ENCODE measurements around the gene FYN.

FYN gene

DNA sequence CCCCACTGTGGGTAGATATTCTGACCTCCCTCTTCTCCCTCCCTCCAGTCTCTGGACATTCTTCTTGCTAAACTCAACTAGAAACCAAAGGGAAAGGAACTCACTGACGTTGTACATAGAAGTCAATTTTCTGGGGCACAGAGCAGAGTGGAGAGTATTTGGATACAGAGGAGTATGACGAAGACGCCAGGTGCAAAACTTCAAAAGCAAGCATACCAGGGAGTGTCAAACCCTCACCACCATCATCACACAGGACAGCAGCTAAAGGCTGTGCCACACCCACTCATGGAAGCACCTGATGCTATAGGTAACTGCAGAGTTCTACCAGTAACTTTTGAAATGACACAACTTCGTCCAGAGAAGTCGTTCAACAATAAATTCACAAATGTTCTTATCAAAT lies 64.8 kb downstream of the FYN start:
- intact Hi-C loops (cut with DNase I; ENCODE audit: low total_unique reads): no loop called here
- no peaks in the 10 kb centered on the region for H3K27me3 ChIP-seq
- no peaks in the 10 kb centered on the region for H3K4me1 ChIP-seq
- H3K27ac ChIP-seq: no peak overlapping the region
- DNase-seq: no peak
- H3K36me3 ChIP-seq: no peaks in the 10 kb centered on the region
- H3K4me3 ChIP-seq: no peak overlapping the region
- no peaks in the 10 kb centered on the region for H3K9me3 ChIP-seq
- TF ChIP-seq, protein P1, sequence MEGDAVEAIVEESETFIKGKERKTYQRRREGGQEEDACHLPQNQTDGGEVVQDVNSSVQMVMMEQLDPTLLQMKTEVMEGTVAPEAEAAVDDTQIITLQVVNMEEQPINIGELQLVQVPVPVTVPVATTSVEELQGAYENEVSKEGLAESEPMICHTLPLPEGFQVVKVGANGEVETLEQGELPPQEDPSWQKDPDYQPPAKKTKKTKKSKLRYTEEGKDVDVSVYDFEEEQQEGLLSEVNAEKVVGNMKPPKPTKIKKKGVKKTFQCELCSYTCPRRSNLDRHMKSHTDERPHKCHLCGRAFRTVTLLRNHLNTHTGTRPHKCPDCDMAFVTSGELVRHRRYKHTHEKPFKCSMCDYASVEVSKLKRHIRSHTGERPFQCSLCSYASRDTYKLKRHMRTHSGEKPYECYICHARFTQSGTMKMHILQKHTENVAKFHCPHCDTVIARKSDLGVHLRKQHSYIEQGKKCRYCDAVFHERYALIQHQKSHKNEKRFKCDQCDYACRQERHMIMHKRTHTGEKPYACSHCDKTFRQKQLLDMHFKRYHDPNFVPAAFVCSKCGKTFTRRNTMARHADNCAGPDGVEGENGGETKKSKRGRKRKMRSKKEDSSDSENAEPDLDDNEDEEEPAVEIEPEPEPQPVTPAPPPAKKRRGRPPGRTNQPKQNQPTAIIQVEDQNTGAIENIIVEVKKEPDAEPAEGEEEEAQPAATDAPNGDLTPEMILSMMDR (IDR thresholded peaks at IDR 0.05): no peak

DNA sequence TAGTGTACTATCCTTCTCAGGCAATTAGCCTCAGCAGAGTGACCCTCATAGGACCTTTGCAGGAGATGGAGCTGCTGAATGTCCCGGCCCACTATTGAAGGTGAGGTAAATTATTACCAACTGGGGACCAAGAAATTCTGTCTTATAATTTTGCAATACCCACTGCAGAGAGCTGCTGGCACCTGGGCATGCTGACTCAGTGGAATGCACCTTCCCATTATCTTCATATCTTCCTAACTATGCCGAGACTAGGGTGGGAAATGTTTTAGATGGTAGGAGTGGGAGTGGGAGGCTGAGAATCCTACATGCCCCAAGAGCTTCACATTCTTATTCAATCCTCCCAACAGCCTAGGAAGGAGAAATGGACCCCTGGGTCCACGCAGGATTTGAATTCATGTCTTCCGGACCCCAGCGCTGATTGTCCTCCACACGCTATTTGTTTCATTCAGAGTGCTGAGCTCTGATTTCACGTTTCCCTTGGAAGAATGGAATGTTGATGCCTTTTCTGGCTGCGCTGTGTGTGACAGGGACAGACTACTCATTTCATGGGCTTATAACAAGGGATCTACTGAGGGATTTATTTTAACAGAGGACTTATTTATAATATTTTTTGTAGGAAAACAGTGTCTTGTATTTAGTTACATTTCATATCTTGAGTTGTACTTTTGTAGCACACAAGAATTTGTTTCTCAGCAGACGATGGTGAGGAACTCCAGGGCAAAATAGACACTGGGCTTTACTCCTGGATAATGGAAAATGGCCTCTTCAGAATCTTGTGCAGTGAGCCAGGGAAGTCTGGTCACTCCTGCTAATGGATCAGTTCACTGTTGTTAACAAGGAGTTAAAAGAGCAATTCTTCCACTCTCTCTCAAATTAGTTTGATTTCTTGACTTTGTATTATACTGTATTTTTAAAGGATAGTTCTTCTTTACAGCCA lies 66.4 kb downstream of the FYN start:
- no peaks in the 10 kb centered on the region for H3K4me1 ChIP-seq
- no peak overlapping the region for H3K4me3 ChIP-seq
- no peaks in the 10 kb centered on the region for H3K36me3 ChIP-seq
- no peak for DNase-seq
- no peaks in the 10 kb centered on the region for H3K27me3 ChIP-seq
- H3K9me3 ChIP-seq: no peaks in the 10 kb centered on the region
- intact Hi-C loops (cut with DNase I; ENCODE audit: low total_unique reads): no loop called here
- H3K27ac ChIP-seq: no peak overlapping the region
- TF ChIP-seq, protein P1 (IDR thresholded peaks at IDR 0.05): no peak

DNA sequence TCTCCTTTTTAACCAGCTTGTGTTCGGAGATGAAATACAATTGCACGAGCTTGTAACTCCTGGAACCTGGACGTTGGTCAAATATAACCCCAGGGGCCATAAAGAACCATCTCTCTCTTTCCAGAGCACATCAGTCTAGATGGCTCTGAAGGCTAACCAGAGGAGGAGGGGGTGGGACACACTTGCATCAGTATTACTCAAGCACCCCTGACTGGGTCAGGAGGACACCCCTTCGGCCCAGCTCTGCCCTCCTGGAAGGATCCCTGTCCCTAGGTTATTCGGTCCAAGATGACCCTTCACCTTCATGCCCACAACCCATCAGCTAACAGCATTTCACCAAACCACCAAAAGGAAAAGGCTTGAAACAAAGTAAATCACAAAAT lies 67.1 kb downstream of the FYN start:
- no peak overlapping the region for H3K4me3 ChIP-seq
- TF ChIP-seq, protein P1 (IDR thresholded peaks at IDR 0.05): no peak
- no peaks in the 10 kb centered on the region for H3K9me3 ChIP-seq
- H3K27me3 ChIP-seq: no peaks in the 10 kb centered on the region
- no peak for DNase-seq
- H3K4me1 ChIP-seq: no peaks in the 10 kb centered on the region
- intact Hi-C loops (cut with DNase I; ENCODE audit: low total_unique reads): no loop called here
- H3K36me3 ChIP-seq: no peaks in the 10 kb centered on the region
- H3K27ac ChIP-seq: no peak overlapping the region

DNA sequence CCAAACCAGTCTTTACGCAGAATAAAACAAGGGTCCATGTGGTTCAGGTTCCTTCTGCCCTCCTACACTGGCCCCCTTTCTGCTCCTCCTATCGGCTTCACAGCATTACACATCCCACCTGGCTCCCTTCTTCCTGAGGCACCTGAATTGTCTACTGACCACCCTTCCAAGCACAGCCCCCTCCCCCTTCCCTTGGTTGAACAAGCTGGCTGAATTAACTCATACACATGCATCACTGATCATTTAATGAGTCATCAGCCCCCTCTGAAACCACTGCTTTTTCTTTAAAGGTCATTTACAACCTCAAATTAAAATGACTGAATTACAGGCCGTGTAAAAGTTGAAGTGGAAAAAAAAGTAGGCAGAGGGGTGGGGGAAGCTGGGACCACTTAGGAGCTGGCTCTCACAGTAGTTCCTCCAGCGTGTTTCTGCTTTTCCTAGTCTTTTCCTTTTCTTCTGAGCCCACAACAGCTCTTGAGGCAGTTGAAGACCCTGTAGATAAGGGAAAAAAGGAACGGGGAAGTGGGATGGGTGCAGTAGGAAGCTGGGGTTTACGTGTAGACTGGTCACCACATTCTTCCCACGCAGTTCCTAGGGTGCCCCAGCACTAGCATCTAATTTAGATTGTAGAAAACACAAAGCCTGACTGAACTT lies 67.6 kb downstream of the FYN start:
- TF ChIP-seq, protein P1 (IDR thresholded peaks at IDR 0.05): no peak
- no peaks in the 10 kb centered on the region for H3K9me3 ChIP-seq
- intact Hi-C loops (cut with DNase I; ENCODE audit: low total_unique reads): no loop called here
- peaks cover 0 to under 1% (median 0%) of the 10 kb centered on the region in 4 donors for H3K4me1 ChIP-seq
- H3K27me3 ChIP-seq: no peaks in the 10 kb centered on the region
- H3K4me3 ChIP-seq: no peak overlapping the region
- no peaks in the 10 kb centered on the region for H3K36me3 ChIP-seq
- H3K27ac ChIP-seq: no peak overlapping the region
- no peak for DNase-seq

DNA sequence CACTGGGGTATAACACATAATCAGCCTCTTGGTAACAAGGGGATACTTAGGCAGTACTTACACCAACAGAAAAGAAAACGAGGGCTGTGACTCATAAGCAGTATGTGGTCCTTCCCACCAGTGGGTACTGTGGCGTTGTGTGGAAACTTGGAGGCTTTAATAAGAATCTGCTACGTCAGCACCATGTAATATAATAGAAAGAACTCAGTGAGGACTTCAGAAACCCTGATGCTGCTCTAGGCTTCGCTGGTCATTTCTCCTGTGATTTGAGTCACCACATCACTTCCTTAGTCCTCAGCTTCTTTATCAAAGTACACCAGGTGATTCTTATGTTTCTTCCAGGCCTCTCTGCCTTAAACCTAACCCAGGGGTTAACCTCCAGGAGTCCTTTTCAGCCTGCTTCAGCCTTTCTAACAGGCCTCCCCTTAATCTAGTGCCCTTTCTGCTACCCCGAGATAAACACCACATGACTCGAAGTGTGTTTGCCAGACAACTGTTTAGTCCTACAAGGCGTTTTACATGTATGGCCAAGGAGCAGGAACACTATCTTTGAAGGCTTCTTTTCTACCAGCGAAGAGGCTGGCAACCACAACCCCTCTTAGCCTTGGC lies 68.5 kb downstream of the FYN start:
- Histone ChIP-seq H3K27me3 (no peaks in the 10 kb centered on the region), H3K36me3 (no peaks in the 10 kb centered on the region), H3K9me3 (no peaks in the 10 kb centered on the region), H3K27ac (no peak overlapping the region), H3K4me3 (no peak overlapping the region), H3K4me1 (peaks cover 0 to 7% (median 0%) of the 10 kb centered on the region in 4 donors)
- intact Hi-C loops (cut with DNase I; ENCODE audit: low total_unique reads): no loop called here
- TF ChIP-seq, protein P1 (IDR thresholded peaks at IDR 0.05): no peak
- peak in 1 of 2 donors; percentile 34 for DNase-seq
